Activated CD4-positive, alpha-beta T cell treated with anti-CD3 and anti-CD28 coated beads, Interleukin-2, amount 50 U/mL, for 48 hours (primary cell): Measurements from ENCODE around the gene LTB.
A peak's percentile ranks its signal among the peaks of the same experiment; 100 is the strongest.

Source experiments
- DNase-seq, 2 experiments: peaks; one replicate each; pipeline ENCODE4 v3.0.0-alpha.2; 2020

The LTB gene

GRCh38 chr6:31575335-31575901 lies 6.8 kb downstream of the LTB start, which contains the start of gene TNF:
TSS of gene TNF (plus strand) at chr6:31575565. CDS start at chr6:31575742, 177 bp downstream.
- DNase-seq = peak; percentile 88 to 94

- DNase-seq = peak; percentile 73 to 81
Measured at GRCh38 chr6:31574106-31575061, 7.8 kb downstream of the LTB start.

GRCh38 chr6:31573239-31574105 lies 8.8 kb downstream of the LTB start:
- no peak for DNase-seq

GRCh38 chr6:31572041-31572911 lies 9.9 kb downstream of the LTB start, which contains the start of gene LTA:
TSS of gene LTA (plus strand) at chr6:31572289. CDS start at chr6:31572743, 454 bp downstream.
- peak; percentile 86 to 89 for DNase-seq

- no peak for DNase-seq
Measured at GRCh38 chr6:31569861-31570536, 12.2 kb downstream of the LTB start.

- peak; percentile 68 to 80 for DNase-seq
Measured at GRCh38 chr6:31568537-31568961, 13.7 kb downstream of the LTB start.

- DNase-seq = no peak
Measured at GRCh38 chr6:31567531-31568370, 14.5 kb downstream of the LTB start.

- no peak for DNase-seq
Measured at GRCh38 chr6:31560697-31561058, 21.5 kb downstream of the LTB start.

- peak; percentile 65 to 68 for DNase-seq
Measured at GRCh38 chr6:31559958-31560696, 22.1 kb downstream of the LTB start.

- DNase-seq = no peak
Measured at GRCh38 chr6:31559606-31559957, 22.6 kb downstream of the LTB start.

GRCh38 chr6:31558631-31559500 lies 23.4 kb downstream of the LTB start:
- DNase-seq = peak; percentile 76 to 80

GRCh38 chr6:31558318-31558625 lies 24.0 kb downstream of the LTB start:
- no peak for DNase-seq

GRCh38 chr6:31557443-31558317 lies 24.5 kb downstream of the LTB start:
- no peak for DNase-seq

- DNase-seq = no peak
Measured at GRCh38 chr6:31556307-31556706, 25.9 kb downstream of the LTB start.

GRCh38 chr6:31551371-31551770 lies 30.9 kb downstream of the LTB start:
- peak; percentile 65 to 73 for DNase-seq

GRCh38 chr6:31548544-31548873 lies 33.7 kb downstream of the LTB start:
- DNase-seq = no peak

GRCh38 chr6:31547727-31548543 lies 34.3 kb downstream of the LTB start:
- no peak for DNase-seq
